GM12892 (cell line): ENCODE data around the gene DCC.

Experiments used
- POLR2A ChIP-seq: IDR thresholded peaks from 2 replicates; pipeline ENCODE4 v1.6.1; 2011; ENCODE audit warnings: low read depth, low read length, control low read depth
- POLR2AphosphoS5 ChIP-seq: IDR thresholded peaks from 2 replicates; pipeline ENCODE4 v1.6.1; 2011; ENCODE audit warnings: low read depth, low read length, control low read depth
- TAF1 ChIP-seq: IDR thresholded peaks from 2 replicates; pipeline ENCODE4 v1.6.1; 2011; ENCODE audit warnings: low read depth, mild to moderate bottlenecking, control low read depth, low read length, borderline replicate concordance

- TF ChIP-seq POLR2A (no peak), POLR2AphosphoS5 (no peak), TAF1 (no peak)
These were observed 761.6 kb downstream of the DCC start for GRCh38 chr18:53101536-53102105.
